Natural killer cell (primary cell): ENCODE measurements around the gene ACTL10. TPM values are rescaled to one million over a fixed set of nuclear protein-coding genes. Genes with fewer than 3 reads are reported as not detected.

Experiments
- ATAC-seq, 3 donors: fragments of 150-1000 bp in 2 of 3; fragments of 200-7000 bp in 1 of 3; cut with Tn5 transposase; 1 replicate in 1 of 3; 2 replicates in 2 of 3; pipeline ENCODE4 v1.10.0; 2021; ENCODE audit warnings: mild to moderate bottlenecking in 2 of 3, moderate library complexity in 2 of 3
- DNase-seq, 2 donors: peaks; one replicate each; pipeline versions ENCODE4 v3.0.0 to v3.0.0-alpha.2; 2013 to 2021; ENCODE audit warnings: mixed read lengths in 1 of 2
- H3K27ac ChIP-seq: one replicate; pipeline ENCODE4 v1.5.1; 2013; ENCODE audit warnings: mild to moderate bottlenecking, low read length
- H3K27me3 ChIP-seq: one replicate; pipeline ENCODE4 v1.6.1; 2013; ENCODE audit warnings: low read length; ENCODE audit not compliant: control insufficient read depth, insufficient read depth
- H3K36me3 ChIP-seq: one replicate; pipeline ENCODE4 v1.6.1; 2013; ENCODE audit warnings: low read length; ENCODE audit not compliant: control insufficient read depth, insufficient read depth
- H3K4me1 ChIP-seq: one replicate; pipeline ENCODE4 v1.6.1; 2013; ENCODE audit warnings: low read length; ENCODE audit not compliant: control insufficient read depth, insufficient read depth
- H3K4me3 ChIP-seq: one replicate; pipeline ENCODE4 v1.5.1; 2013; ENCODE audit warnings: low read length
- H3K9me3 ChIP-seq: one replicate; pipeline ENCODE4 v1.6.1; 2013; ENCODE audit warnings: low read length; ENCODE audit not compliant: control insufficient read depth, insufficient read depth
- H3K27ac Mint-ChIP-seq, 2 donors: one replicate each; pipeline ENCODE4 v1.8.0; 2022; ENCODE audit warnings: mild to moderate bottlenecking in 2 of 2, mixed read lengths in 2 of 2, moderate library complexity in 1 of 2
- H3K27me3 Mint-ChIP-seq, 2 donors: one replicate each; pipeline ENCODE4 v1.8.0; 2022; ENCODE audit warnings: low read depth in 2 of 2, mixed read lengths in 2 of 2
- H3K36me3 Mint-ChIP-seq: one replicate; pipeline ENCODE4 v1.8.0; 2022; ENCODE audit warnings: mixed read lengths
- H3K4me1 Mint-ChIP-seq, 2 donors: one replicate each; pipeline ENCODE4 v1.8.0; 2022; ENCODE audit warnings: mixed read lengths in 2 of 2
- H3K4me3 Mint-ChIP-seq: one replicate; pipeline ENCODE4 v1.8.0; 2022; ENCODE audit warnings: mild to moderate bottlenecking, moderate library complexity, mixed read lengths
- H3K9me3 Mint-ChIP-seq, 2 donors: one replicate each; pipeline ENCODE4 v1.8.0; 2022; ENCODE audit warnings: mixed read lengths in 2 of 2
- WGBS: methylation state at CpG from one replicate; pipeline ENCODE4 v1.1.7; 2013; ENCODE audit warnings: missing lambda C conversion rate; ENCODE audit not compliant: insufficient coverage; 5-methylcytosine and 5-hydroxymethylcytosine counted together
- intact Hi-C: fragments of 100-400 bp; cut with micrococcal nuclease; formaldehyde crosslinking; loops from one replicate; pipeline ENCODE4 v1.14.2; 2022
- total RNA-seq, 4 donors: library from RNA; stranded (reverse); fragments of 120-200 nt in 1 of 4; gene quantifications; one replicate each; pipeline versions ENCODE4 v1.2.3 to v1.2.4, GENCODE V29; 2013 to 2022
- TF ChIP-seq, protein P1 (sequence below): fragments of 200-600 bp; IDR thresholded peaks from one replicate; pipeline ENCODE4 v1.8.0; 2022; ENCODE audit warnings: antibody characterized with exemption

ACTL10 gene
- total RNA-seq, 3 donors from 2014 or later (not counting 1 experiment from before 2014, with no cell fraction given), result 0.80 to 2.2 (median 1.1) TPM

DNA sequence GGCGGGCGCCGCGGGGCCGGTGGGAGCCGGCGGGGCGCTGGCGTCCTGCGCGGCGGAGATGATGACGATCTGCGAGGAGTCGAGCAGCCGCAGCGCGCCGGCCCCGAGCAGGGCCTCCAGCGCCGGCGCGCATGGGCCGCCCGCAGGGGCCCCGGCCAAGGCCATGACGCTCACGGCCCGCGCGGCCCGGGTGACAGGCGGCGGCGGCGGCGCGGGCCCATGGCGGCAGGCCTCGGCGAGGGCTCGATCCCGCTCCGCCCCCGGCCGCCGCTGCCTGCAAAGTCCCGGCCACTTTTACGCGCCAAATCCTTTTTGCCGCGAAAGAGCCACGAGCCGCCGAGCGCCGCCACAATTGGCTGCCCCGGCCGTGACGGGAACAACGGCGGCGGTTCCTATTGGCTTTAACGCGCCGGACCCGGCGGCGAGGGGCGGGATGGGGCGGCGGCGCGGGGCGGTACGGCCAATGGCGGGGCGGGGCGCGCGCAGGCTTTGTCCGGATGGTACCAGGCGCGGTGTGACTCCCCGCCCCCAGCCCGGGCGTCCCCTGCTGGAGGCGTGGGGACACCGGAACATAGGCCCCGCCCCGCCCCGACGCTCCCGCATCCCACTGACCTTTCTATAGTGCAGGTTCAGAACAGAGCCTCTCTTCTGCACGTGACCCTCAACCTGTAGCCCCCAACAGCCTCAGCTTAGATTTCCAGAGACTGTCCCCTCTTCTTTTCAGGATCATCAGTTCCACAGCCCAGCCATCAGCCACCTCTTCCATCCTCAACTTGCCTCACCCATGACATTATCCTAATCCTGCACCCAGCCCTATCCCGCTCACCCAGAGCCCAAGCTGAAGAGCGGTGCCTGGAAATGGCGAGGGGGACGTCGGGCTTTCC, 19.6 kb downstream of the ACTL10 start, which contains the start of gene E2F1:
Gene E2F1 (minus strand): TSS at position 286 of the 884 bp plus-strand sequence. CDS start 121 bp downstream, at position 165.
- TF ChIP-seq, protein P1, sequence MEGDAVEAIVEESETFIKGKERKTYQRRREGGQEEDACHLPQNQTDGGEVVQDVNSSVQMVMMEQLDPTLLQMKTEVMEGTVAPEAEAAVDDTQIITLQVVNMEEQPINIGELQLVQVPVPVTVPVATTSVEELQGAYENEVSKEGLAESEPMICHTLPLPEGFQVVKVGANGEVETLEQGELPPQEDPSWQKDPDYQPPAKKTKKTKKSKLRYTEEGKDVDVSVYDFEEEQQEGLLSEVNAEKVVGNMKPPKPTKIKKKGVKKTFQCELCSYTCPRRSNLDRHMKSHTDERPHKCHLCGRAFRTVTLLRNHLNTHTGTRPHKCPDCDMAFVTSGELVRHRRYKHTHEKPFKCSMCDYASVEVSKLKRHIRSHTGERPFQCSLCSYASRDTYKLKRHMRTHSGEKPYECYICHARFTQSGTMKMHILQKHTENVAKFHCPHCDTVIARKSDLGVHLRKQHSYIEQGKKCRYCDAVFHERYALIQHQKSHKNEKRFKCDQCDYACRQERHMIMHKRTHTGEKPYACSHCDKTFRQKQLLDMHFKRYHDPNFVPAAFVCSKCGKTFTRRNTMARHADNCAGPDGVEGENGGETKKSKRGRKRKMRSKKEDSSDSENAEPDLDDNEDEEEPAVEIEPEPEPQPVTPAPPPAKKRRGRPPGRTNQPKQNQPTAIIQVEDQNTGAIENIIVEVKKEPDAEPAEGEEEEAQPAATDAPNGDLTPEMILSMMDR, result peak; percentile 16

GRCh38 chr20:33686984-33687366, 20.2 kb downstream of the ACTL10 start:
- Mint-ChIP-seq H3K4me3 (peak overlapping the region; percentile 83), H3K4me1 (peaks cover 19 to 24% of the 10 kb centered on the region in 2 donors), H3K36me3 (no peaks in the 10 kb centered on the region), H3K27me3 (no peaks in the 10 kb centered on the region), H3K9me3 (no peaks in the 10 kb centered on the region), H3K27ac (peak overlapping the region; percentile 73 to 85)
- intact Hi-C loops, result loop anchor here (1.0 to 2.0 kb wide), 2 partner anchors 20 to 33 kb away; partner anchors contain the start of genes ACTL10 and PXMP4
- Histone ChIP-seq H3K27me3 (no peaks in the 10 kb centered on the region), H3K36me3 (no peaks in the 10 kb centered on the region), H3K4me1 (peaks cover 39% of the 10 kb centered on the region), H3K4me3 (peak overlapping the region; percentile 25), H3K27ac (peak overlapping the region; percentile 49), H3K9me3 (no peaks in the 10 kb centered on the region)
- TF ChIP-seq, protein P1, result no peak
- DNase-seq, result no peak
- 89% methylated on average over 14 of the region's 14 CpGs for WGBS
- no peak for ATAC-seq

More for the DNA sequence above, 19.6 kb downstream of the ACTL10 start, which contains the start of gene E2F1:
- H3K9me3 ChIP-seq, result no peaks in the 10 kb centered on the region
- peak within 1 kb of the TSS; percentile 49 for H3K27ac ChIP-seq
- Mint-ChIP-seq H3K4me3 (peak within 1 kb of the TSS; percentile 83), H3K4me1 (peaks cover 19 to 24% of the 10 kb centered on the region in 2 donors), H3K9me3 (no peaks in the 10 kb centered on the region), H3K36me3 (no peaks in the 10 kb centered on the region), H3K27ac (peak within 1 kb of the TSS; percentile 73 to 85), H3K27me3 (no peaks in the 10 kb centered on the region)
- peak; percentile 94 to 95 for DNase-seq
- no peaks in the 10 kb centered on the region for H3K36me3 ChIP-seq
- peak within 1 kb of the TSS; percentile 25 for H3K4me3 ChIP-seq
- H3K27me3 ChIP-seq, result no peaks in the 10 kb centered on the region
- peaks cover 39% of the 10 kb centered on the region for H3K4me1 ChIP-seq
- peak; percentile 91 to 97 (median 96) for ATAC-seq
- WGBS, result 3% methylated on average over 101 of the region's 101 CpGs
- intact Hi-C loops, result loop anchor here (1.0 to 2.0 kb wide), 2 partner anchors 20 to 34 kb away; partner anchors contain the start of genes ACTL10 and PXMP4

DNA sequence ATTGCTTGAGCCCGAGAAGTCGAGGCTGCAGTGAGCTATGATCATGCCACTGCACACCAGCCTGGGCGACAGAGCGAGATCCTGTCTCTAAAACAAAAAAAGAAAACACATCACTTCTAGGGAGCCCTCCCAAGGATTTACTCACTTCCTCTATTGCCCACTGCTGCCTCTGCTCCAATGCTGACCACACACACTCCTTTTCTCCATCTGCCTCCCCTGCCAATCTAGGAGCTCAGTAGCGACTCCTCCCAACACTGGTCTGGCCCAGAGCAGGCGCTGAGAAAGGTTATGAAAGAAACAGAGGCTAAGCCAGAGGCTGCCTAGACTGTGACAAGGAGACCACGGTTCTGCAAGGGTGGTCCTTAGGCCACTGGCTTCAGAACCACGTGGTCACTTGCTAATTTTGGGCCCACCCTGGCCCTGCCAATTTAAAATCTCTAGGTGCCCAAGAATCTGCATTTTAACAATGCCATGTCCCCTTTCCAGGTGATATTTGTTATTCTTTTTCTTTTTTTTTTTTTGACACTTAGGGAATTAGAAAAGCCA, 20.7 kb downstream of the ACTL10 start:
- H3K4me1 Mint-ChIP-seq, result peaks cover 19 to 24% of the 10 kb centered on the region in 2 donors
- H3K27ac ChIP-seq, result no peak overlapping the region
- intact Hi-C loops, result loop anchor here (2.0 kb wide), 1 partner anchor 21 kb away; the partner anchor contains the start of gene ACTL10
- 92% methylated on average over 8 of the region's 8 CpGs for WGBS
- TF ChIP-seq, protein P1, result no peak
- H3K36me3 Mint-ChIP-seq, result no peaks in the 10 kb centered on the region
- no peaks in the 10 kb centered on the region for H3K36me3 ChIP-seq
- H3K9me3 ChIP-seq, result no peaks in the 10 kb centered on the region
- H3K27ac Mint-ChIP-seq, result peak overlapping the region; percentile 73 to 85
- ATAC-seq (no peak), DNase-seq (no peak)
- peaks cover 39% of the 10 kb centered on the region for H3K4me1 ChIP-seq
- no peak overlapping the region for H3K4me3 Mint-ChIP-seq
- H3K27me3 ChIP-seq, result no peaks in the 10 kb centered on the region
- H3K4me3 ChIP-seq, result no peak overlapping the region
- H3K27me3 Mint-ChIP-seq, result no peaks in the 10 kb centered on the region
- H3K9me3 Mint-ChIP-seq, result no peaks in the 10 kb centered on the region
